AG20443 (cell line): ENCODE data around the gene PI16.
"Not testable (repeated sequence)": the region's sequence is repeated elsewhere in the genome, so short reads cannot be mapped to it uniquely, and the experiment has no call there.

Experiments used
- DNase-seq: peaks from one replicate; pipeline ENCODE4 v3.0.0; 2012; ENCODE audit warnings: low spot score, mixed read lengths

Gene PI16

DNA sequence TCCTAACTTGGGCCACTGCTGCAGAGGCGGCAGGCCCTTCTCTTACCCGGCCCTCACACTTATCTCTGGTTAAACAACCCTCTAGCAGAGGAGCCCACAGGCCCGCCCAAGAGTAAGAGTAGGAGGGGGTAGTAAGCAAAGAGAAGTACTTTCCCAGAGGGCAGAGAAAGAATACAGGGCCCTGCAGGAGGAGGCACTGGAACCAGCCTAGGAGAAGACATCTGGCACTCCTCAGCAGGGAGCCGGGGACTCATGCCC is 21.4 kb downstream of the PI16 start:
- DNase-seq, result no peak

DNA sequence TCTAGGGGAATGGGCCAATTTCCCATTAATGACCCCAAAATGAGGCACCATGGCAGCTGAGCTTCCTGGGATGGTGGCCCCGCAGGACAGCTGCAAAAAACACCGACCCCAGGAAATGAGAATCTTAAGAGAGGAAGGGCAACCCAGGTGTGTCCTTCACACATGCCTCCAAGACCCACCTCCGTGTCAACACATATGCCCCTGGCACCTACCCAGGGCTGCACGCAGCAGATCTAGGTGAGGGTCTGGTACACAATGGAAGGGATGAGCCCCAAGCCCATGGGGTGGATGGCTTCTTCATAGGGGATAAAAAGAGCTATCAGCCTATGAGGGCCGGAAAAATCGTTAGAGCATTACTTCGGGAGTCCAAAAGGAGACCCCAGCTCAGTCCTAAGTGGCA is 22.0 kb downstream of the PI16 start:
- no peak for DNase-seq

DNA sequence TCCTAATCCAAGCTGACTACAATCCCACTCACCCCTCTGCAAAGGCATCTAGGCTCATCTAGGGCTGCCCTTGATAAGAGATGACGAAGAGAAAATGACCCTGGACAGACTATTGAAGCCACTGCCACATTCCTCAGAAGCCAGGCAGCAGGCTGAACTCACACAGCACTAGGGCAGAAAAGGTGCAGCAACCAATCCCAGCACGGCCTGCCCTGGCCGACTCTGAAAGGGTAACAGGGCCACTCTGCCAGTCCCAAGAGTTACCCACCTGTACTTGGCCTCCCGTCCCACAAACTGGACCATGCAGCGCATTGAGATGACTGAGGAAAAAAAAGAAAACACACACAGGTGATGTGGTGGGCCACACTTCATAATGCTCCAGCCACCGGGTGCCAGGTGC is 22.4 kb downstream of the PI16 start:
- DNase-seq, result no peak

GRCh38 chr6:36977470-36977941 is 23.0 kb downstream of the PI16 start:
- no peak for DNase-seq

GRCh38 chr6:36978421-36979346 is 24.1 kb downstream of the PI16 start:
- no peak for DNase-seq

DNA sequence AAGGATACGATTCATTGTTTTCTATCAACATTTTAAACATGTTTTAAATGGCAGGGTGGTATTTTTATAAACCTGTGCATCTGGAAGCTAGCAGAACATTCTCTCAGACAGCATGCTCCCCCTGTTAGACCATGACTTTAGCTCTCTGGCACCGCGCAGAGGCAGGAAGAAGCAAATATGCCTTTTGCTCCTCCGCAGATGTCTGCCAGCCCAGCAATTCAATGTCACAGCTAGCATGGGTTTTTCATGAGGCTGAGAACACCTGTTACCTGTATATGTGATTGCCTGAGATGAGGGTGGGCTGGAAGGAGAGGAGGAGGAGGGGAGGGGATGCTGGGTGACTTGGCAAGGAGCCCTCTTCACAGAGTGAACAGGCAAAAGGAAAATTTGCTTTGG is 24.8 kb downstream of the PI16 start:
- peak; percentile 86 for DNase-seq

- DNase-seq, result no peak
Observed at GRCh38 chr6:36980129-36980528, 25.6 kb downstream of the PI16 start.

GRCh38 chr6:36980876-36981619 is 26.5 kb downstream of the PI16 start:
- no peak for DNase-seq

- DNase-seq, result no peak
Observed at GRCh38 chr6:36983538-36983937, 29.0 kb downstream of the PI16 start.

DNA sequence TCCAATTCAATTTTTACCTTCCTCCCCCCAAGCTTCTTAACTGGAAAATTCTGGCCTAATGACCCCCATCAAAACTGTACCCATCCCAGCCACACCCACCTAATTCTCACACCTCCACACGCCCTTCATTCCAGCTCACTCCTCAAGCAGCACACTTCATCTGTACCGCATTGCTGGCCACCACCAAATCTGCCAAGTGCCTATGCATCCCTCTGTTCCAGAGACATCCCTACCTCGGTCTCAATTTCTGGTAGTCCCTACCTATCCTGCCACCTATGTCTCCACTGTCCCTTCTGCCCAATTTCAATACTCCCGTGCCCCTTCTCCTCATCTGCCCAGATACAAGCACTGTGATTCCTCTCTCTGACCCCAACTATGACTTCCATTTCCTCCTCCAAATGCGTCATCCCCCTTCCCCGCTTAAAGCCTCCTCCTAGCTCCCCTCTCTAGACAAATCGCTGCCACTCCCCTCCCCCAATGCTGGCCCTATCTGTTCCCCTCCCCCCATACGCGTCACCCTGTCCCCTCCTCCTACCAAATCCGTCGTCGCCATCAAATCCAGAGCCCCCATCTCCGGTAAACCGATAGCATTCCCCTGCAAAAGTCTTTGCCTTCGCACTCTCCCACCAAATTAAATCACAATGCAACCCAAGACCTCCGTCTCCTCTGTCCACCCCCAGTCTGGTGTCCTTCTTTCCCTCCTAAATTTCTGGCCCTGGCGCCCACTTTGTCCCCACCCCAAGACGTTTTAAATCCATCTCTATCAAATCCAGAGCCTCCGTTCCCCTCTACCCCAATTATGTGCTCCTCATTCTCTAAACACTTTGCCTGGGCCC is 30.3 kb downstream of the PI16 start:
- DNase-seq, result peak; percentile 71

DNA sequence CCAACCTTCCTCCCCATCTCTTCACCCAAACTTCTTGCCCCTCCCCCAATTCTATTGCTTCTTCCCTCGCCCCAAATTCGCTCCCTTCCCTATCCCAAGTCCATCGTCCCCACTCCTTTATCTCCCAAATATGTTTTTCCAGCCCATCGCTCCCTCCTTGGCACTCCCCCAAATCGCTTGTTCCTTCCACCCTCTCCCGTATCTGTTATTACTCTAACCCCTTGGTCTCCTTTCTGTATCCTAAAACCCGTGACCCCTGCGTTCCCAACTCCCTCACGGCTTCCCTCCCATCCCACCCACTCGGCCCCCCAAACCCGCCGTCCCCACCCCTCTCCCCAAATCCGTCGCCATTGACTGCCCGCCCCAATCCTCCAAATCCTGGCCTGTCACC is 30.9 kb downstream of the PI16 start:
- no peak for DNase-seq

GRCh38 chr6:36985808-36986703 is 31.5 kb downstream of the PI16 start, which contains the start of gene MTCH1:
Gene MTCH1 (minus strand): TSS chr6:36986196. CDS start chr6:36986173, 23 bp downstream.
- peak; percentile 97 for DNase-seq

- DNase-seq, result no peak
Observed at GRCh38 chr6:36986704-36987047, 32.1 kb downstream of the PI16 start.

DNA sequence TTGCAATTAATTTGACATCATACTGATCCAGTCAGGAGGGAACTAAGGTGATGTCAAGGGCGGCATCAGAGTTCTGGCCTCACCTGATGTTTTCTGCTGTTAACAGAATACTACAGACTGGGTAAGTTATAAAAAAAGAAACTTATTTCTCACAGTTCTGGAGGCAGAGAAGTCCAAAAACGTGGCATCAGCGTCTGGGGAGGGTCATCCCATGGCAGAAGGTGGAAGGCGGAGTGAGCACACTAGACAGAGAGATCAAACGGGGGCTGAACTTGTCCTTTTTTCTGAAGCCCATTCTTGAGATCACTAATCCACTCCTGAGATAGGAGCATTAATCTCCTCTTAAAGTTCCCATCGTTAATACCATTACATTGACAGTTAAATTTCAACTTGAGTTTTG is 34.7 kb downstream of the PI16 start:
- DNase-seq, result no peak

GRCh38 chr6:36990401-36990800 is 35.9 kb downstream of the PI16 start:
- not testable (repeated sequence) for DNase-seq

DNA sequence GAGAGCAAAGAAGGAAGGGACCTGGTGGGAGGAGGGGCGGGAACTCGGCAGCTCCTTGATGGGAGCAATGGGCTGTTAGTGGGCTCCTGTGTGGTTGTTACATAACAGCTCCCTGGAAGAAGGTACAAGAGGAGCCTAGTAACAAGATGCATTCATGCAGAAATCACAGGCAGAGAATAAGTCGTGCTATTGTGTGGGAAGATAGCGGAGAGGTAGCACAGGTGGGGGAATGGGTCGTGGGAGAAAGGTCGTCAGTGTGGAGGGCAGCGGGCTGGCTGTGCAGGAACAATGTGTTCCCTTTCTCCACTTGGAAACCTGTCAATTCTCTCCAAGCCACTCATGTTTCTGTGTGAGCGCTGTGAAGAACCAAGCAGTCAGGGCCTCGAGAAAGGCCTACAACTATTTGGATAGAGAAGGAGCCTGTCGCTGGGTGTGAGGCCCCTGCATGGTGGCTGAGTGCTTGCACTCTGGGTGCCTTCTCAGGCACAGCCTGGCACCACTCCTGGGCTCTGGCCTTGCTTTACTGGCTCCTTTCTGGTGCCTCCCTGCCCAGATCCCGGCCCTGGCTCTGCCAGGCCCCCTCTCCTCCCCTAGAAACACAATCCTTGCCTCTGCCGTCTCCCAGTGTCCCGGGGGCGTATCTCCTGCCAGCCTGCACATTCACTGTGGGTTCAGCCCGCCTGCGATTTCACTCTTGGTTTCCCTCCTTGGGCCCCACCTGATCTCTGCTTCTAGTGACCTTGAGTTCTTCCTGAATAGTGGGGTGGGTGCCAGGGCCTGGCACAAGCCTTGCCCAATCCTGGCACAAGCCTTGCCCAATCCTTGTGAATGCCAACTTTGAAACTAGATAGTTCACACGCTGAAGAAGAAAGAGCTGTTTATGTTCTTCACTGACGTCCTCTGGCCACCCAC is 43.5 kb downstream of the PI16 start:
- DNase-seq, result no peak

GRCh38 chr6:36998723-36999038 is 44.1 kb downstream of the PI16 start:
- no peak for DNase-seq

DNA sequence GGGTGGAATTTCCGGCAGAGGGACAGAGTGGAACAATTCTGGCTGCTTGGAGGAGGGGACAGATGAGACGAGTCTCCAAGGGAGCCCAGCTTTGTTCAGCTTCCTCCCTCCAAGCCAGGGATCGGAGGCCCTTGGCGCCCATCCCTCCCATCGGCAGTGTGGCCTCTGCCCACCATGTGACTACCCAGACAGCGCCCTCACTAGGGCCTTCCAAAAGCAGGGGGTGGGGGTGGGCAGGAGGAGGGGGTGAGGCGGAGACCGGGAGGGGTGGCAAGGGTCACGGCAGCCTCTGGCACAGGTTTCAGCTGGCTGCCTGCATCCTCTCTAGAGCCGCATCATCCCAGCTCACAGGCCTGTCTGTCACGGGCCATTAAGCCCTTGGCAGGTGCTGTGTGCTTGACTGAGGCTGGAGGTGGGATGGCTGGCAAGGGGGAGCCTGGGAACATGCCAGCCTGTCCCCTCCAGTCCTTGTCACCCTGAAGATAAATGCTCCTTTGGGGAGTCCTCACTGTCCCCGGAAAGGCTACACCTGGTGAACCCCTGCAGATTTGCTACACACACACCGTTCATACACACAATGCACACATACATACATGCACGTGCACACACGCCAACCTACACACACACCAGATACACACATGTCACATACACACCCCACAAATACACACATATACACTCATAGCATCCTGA is 44.7 kb downstream of the PI16 start:
- DNase-seq, result no peak

DNA sequence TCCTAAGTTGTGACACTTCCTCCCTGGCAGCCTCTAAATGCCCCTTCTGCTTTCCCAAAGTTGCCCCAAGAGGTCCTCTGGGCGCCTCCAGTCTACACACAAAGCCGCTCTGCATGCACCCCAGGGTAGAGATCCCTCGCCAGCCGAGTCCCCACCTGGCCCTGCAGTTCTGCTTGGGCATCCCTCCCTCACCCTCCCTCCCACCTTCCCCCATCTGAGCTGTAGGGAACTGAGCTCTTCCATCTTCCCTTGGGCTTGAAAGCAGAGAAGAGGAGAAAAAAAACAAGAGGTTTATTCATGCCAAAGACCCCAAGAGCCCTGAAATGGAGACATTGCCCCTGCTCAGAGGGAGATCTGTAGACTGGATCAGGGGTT is 45.2 kb downstream of the PI16 start:
- no peak for DNase-seq
